NCI-H128 (cell line): Measurements from ENCODE around the gene BBS9.

Experiments used
- DNase-seq: peaks from one replicate; lab custom pipeline; 2025; ENCODE audit not compliant: unreplicated experiment; lab: John Stamatoyannopoulos, UW

BBS9 gene

DNA sequence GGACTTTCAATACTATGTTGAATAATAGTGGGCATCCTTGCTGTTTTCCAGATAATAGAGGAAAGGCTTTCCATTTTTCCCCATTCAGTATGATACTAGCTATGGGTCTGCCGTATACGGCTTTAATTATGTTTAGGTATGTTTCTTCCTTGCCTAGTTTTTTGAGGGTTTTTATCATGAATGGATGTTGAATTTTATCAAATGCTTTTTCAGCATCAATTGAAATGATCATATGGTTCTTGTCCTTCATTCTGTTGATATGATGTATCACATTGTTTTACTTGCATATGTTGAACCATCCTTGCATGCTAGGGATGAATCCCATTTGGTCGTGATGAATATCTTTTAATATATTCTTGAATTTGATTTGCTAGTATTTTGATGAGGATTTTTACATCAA lies 11.0 kb upstream of the BBS9 start:
- DNase-seq: no peak

- no peak for DNase-seq
These were observed 2.3 kb upstream of the BBS9 start for GRCh38 chr7:33127085-33127484.

- DNase-seq: no peak
These were observed 754 bp upstream of the BBS9 start for GRCh38 chr7:33128631-33128989.

GRCh38 chr7:33129806-33130153 lies 416 bp downstream of the BBS9 start:
- no peak for DNase-seq

- no peak for DNase-seq
These were observed 820 bp downstream of the BBS9 start for GRCh38 chr7:33130184-33130583.

DNA sequence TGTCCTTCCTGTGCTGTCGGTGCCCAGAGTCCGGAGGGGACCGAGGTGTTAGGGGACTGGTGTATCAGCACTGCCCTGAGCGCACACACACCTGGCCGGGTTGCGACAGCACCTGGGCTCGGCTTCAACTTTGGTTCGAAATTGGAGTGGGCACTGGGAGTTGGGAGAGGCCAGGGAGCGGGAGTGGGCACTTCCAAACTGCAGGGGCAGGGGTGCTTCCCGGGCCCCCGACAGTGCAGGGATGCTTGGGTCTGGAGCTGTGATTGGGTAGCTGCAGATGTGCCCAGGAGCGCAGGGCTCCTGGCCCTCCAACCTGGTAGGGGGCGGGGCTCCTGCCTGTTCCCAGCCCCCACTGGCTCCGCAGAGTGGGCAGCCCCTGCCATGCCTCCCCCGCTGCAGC lies 7.7 kb downstream of the BBS9 start:
- DNase-seq: no peak

GRCh38 chr7:33142585-33142984 lies 13.2 kb downstream of the BBS9 start:
- DNase-seq: no peak

DNA sequence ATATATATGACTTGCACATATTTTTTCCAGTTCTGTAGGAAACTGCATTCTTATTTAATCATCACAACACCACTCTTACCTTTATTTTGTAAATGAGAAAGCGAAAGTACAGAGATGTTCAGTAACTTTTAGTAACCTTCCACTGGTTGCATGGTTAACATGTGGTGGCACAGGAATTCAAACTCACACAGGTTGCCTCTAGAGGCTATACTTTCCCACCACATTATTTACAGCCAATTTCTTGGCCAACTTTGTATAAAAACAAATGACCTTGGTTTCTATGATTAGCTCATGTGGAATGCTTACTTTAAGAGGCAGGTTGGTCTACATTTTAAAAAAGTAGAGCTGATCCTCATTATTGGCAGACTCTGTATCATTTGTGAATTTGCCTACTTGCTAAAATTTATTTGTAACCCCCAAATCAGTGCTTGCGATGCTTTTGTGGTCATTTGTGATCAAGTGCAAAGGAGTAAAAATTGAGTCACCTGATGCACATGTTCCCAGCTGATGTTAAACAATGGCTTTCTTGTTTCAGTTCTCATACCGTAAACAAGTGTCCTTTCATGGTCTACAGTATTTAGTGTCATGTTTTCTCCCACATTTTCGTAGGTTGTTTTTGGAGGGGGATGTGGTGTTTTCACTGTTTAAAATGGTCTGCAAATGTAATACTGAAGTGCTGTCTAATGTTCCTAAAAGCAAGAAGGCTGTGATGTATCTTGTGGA lies 14.8 kb downstream of the BBS9 start:
- DNase-seq: no peak

GRCh38 chr7:33145156-33145555 lies 15.8 kb downstream of the BBS9 start:
- no peak for DNase-seq

DNA sequence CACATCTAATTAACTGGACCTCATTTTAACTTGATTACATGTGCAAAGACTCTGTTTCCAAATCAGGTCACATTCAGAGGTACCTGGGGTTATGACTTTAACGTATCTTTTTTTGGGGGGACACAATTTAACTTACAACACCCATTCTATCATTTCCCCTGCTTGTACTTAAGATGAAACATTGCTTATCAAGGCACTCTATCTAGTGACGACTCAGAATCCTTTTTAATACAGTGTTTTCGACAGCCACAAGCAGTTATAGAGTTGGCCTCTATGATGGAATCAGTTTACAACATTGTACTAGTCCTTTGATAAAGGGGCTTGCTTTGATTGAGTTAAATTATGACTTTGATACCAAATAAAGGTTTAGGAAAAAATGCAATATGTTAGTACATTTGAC lies 22.7 kb downstream of the BBS9 start:
- no peak for DNase-seq

- no peak for DNase-seq
These were observed 26.4 kb downstream of the BBS9 start for GRCh38 chr7:33155811-33156210.

GRCh38 chr7:33156441-33156840 lies 27.1 kb downstream of the BBS9 start:
- no peak for DNase-seq

- no peak for DNase-seq
These were observed 27.9 kb downstream of the BBS9 start for GRCh38 chr7:33157311-33157710.

- DNase-seq: no peak
These were observed 28.4 kb downstream of the BBS9 start for GRCh38 chr7:33157781-33158180.

- no peak for DNase-seq
These were observed 48.5 kb downstream of the BBS9 start for GRCh38 chr7:33177876-33178275.

- DNase-seq: no peak
These were observed 50.2 kb downstream of the BBS9 start for GRCh38 chr7:33179519-33179918.

- DNase-seq: no peak
These were observed 54.1 kb downstream of the BBS9 start for GRCh38 chr7:33183504-33183903.

- no peak for DNase-seq
These were observed 55.5 kb downstream of the BBS9 start for GRCh38 chr7:33184828-33185227.

DNA sequence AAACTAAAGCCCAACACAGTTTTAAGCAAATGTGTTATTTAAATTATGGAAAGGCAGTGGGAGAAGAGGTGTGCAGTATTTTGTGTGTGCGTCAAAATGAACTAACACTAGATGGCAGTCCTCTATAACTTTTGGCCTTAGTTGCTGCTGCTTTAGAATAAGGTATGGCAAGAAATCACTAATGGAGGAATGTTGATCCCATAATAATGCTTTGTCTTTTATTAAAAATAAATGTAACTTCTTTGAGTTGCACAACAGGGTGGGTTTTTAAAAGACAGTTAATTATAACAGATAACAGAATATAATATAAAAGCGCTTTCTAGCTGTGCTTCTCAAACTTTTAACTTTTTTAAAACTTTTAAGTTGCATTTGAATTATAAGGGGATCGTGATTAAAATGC lies 56.4 kb downstream of the BBS9 start:
- peak; percentile 33 for DNase-seq

DNA sequence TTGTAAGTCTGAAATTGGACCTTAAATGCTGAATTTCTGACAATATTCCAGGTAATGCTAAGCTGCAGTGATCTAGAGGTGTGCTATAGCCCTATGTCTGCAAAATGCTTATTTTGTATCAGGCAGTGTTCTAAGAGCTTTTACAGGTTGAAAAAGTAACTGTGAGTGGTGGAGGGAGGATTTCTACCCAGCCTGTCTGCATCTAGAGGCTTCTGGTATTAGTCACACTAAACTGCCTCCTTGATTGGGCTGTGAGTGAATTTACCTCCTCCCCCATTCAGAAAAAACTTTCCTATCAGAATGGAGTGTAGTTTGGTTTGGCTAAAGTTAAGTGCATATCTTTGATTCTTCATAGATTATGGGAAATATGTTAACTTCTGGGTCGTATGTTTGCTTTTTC lies 56.8 kb downstream of the BBS9 start:
- DNase-seq: no peak

DNA sequence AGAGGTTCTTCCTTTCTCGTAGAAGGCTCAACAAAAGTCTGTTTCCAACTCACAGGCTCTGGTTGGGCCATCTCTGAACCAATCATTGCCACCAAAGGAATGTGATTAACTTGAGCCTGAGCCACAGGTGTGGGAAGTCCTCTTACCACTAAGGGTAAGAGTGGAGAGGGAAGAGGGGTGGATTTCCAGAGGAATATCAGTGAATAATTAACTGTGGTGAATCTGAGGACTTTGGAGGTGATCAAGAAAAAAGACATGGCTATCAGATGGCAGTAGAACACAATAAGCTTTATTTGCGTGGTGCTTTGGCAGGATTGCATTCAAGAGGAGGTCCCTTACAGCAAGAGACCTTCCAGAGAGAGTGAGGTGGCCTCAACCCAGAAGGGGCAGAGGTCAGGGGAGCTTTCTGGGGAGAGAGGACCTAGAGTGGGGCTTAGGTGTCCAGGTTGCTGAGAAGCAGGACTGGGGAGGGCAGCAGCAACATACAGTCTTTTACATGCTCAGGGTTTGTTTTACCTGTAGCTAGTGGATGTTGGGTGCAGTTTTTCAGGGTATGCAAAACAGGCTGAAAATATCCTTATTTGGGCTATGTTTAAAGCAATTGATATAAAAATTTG lies 61.4 kb downstream of the BBS9 start:
- DNase-seq: no peak

- DNase-seq: no peak
These were observed 62.0 kb downstream of the BBS9 start for GRCh38 chr7:33191340-33191739.

DNA sequence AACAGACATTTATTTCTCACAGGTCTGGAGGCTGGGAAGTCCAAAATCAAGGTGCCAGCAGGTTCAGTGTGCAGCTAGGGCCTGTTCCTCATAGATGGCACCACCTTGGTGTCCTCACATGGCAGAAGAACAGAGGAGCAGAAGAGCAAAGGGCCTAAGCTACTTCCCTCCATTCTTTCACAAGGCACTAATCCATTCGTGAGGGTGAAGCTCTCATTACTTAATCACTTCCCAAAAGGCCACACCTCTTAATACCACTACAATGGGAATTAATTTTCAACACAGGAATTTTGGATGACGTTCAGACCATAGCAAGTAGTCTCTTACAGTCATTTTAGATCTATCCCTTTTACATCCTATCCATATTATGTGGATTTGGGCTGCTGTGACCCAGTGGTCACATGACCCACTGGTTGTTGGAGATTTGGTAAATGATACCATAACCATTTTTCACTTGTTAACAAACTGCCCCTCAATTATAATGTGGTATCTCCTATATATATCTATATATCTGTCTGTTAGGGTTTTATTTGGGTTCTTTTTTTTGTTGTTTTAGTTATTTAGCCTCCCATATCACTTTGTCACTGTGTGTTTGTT lies 63.4 kb downstream of the BBS9 start:
- no peak for DNase-seq
